Measurements from ENCODE around the gene PPP1R26.
A peak's percentile ranks its signal among the peaks of the same experiment; 100 is the strongest.
"Not testable (repeated sequence)": the region's sequence is repeated elsewhere in the genome, so short reads cannot be mapped to it uniquely, and the experiment has no call there.

The PPP1R26 gene

GRCh38 chr9:135479469-135480052, at the start of gene PPP1R26:
Gene PPP1R26 (plus strand): TSS chr9:135479782. CDS start chr9:135484511, 4,729 bp downstream.
- H3K27ac Mint-ChIP-seq, result peak within 1 kb of the TSS; percentile 93
- DNase-seq (no peak), ATAC-seq (replicated peaks) (peak; percentile 26 to 29)
- peaks cover 15 to 29% of the 10 kb centered on the region in 2 donors for H3K27me3 Mint-ChIP-seq
- peak within 1 kb of the TSS; percentile 89 to 96 for H3K4me3 Mint-ChIP-seq
- no peaks in the 10 kb centered on the region for H3K9me3 Mint-ChIP-seq
- H3K4me1 Mint-ChIP-seq, result peaks cover 3 to 11% of the 10 kb centered on the region in 2 donors
- H3K36me3 Mint-ChIP-seq, result peaks cover 3 to 13% of the 10 kb centered on the region in 2 donors

DNA sequence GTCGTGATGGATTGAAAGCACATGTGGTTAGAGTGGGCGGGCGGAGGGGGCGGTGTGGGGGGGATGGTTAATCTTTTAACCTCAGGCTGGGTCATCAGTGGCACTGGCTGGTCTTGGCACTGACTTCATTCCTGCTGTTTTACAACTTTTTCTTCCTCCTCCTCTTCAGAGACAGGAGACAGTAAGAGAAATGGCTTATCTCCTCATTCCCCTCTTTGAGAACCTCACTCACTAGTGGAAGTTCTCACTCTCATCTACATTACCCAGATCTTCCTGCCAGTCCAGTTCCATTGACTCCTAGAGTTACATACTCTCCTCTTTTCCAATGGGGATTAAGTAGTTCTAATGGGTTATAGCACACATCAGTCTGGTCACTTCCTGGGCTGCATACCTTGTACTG, 42.3 kb upstream of the PPP1R26 start:
- Mint-ChIP-seq H3K27me3 (peaks cover 24 to 31% of the 10 kb centered on the region in 2 donors), H3K27ac (no peak overlapping the region), H3K36me3 (no peaks in the 10 kb centered on the region), H3K4me1 (no peaks in the 10 kb centered on the region), H3K4me3 (no peak overlapping the region), H3K9me3 (peaks cover 15 to 17% of the 10 kb centered on the region in 2 donors)
- DNase-seq (no peak), ATAC-seq (replicated peaks) (no peak)

GRCh38 chr9:135437696-135438095, 41.9 kb upstream of the PPP1R26 start:
- H3K27ac Mint-ChIP-seq; ATAC-seq (replicated peaks); DNase-seq; H3K4me1 Mint-ChIP-seq; H3K4me3 Mint-ChIP-seq; H3K36me3 Mint-ChIP-seq: not testable (repeated sequence)
- H3K27me3 Mint-ChIP-seq, result peaks cover 24 to 35% of the 10 kb centered on the region in 2 donors
- H3K9me3 Mint-ChIP-seq, result peaks cover 15 to 17% of the 10 kb centered on the region in 2 donors

- not testable (repeated sequence) for H3K4me3 Mint-ChIP-seq; H3K4me1 Mint-ChIP-seq; ATAC-seq (replicated peaks); H3K27ac Mint-ChIP-seq; H3K36me3 Mint-ChIP-seq
- Mint-ChIP-seq H3K27me3 (peaks cover 24 to 35% of the 10 kb centered on the region in 2 donors), H3K9me3 (peaks cover 15 to 17% of the 10 kb centered on the region in 2 donors)
- DNase-seq, result peak; percentile 42
Measured at GRCh38 chr9:135438581-135439232, 40.9 kb upstream of the PPP1R26 start.

- not testable (repeated sequence) for H3K36me3 Mint-ChIP-seq; H3K4me3 Mint-ChIP-seq; DNase-seq; ATAC-seq (replicated peaks); H3K27ac Mint-ChIP-seq; H3K4me1 Mint-ChIP-seq
- peaks cover 15 to 17% of the 10 kb centered on the region in 2 donors for H3K9me3 Mint-ChIP-seq
- H3K27me3 Mint-ChIP-seq, result peaks cover 24 to 35% of the 10 kb centered on the region in 2 donors
Measured at GRCh38 chr9:135439514-135439913, 40.1 kb upstream of the PPP1R26 start.

DNA sequence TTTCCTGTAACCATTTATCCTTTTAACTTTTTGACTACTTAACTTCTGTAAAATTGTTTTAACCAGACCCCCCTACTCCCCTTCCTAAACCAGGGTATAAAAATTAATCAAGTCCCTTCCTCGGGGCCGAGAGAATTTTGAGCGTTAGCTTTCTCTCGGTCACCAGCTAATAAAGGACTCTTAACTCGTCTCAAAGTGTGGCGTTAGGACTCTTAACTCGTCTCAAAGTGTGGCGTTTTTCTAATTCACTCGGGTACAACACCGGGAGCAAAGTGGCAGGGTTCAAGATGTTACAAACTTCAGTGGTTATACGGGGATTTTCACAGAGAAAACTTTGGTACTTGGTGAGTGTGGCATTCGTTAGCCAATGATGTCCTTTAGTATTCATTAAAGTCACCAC, 39.7 kb upstream of the PPP1R26 start:
- Mint-ChIP-seq H3K27me3 (peaks cover 24 to 35% of the 10 kb centered on the region in 2 donors), H3K4me1 (no peaks in the 10 kb centered on the region), H3K4me3 (no peak overlapping the region), H3K36me3 (no peaks in the 10 kb centered on the region), H3K9me3 (peaks cover 15 to 16% of the 10 kb centered on the region in 2 donors), H3K27ac (no peak overlapping the region)
- ATAC-seq (replicated peaks), result no peak
- DNase-seq, result no peak

DNA sequence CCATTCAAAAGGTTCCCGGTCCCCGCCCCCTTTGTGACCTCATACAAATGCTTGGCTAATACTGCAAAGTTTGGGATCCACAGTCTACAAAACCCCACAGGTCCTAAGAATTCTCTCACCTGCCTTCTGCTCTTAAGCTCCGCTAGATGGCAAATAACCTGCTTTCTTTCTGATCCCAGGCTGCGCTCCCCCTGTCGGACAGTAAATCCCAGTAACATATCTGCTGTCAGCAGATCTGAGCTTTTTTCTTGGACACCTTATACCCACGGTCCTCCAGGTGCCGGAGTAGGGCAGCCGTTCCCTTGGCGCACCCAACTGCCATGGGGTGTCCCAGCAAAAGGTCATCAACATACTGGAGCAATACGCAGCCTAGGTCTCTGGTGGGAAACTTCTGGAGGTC, 39.0 kb upstream of the PPP1R26 start:
- Mint-ChIP-seq H3K9me3 (peaks cover 13 to 15% of the 10 kb centered on the region in 2 donors), H3K27me3 (peaks cover 24 to 35% of the 10 kb centered on the region in 2 donors), H3K4me3 (no peak overlapping the region), H3K4me1 (no peaks in the 10 kb centered on the region), H3K36me3 (no peaks in the 10 kb centered on the region), H3K27ac (no peak overlapping the region)
- DNase-seq (no peak), ATAC-seq (replicated peaks) (no peak)

- ATAC-seq (replicated peaks); H3K4me1 Mint-ChIP-seq; H3K4me3 Mint-ChIP-seq; H3K27ac Mint-ChIP-seq; H3K36me3 Mint-ChIP-seq; DNase-seq: not testable (repeated sequence)
- Mint-ChIP-seq H3K27me3 (peaks cover 24 to 35% of the 10 kb centered on the region in 2 donors), H3K9me3 (peaks cover 11 to 15% of the 10 kb centered on the region in 2 donors)
Measured at GRCh38 chr9:135441105-135442071, 38.2 kb upstream of the PPP1R26 start.

DNA sequence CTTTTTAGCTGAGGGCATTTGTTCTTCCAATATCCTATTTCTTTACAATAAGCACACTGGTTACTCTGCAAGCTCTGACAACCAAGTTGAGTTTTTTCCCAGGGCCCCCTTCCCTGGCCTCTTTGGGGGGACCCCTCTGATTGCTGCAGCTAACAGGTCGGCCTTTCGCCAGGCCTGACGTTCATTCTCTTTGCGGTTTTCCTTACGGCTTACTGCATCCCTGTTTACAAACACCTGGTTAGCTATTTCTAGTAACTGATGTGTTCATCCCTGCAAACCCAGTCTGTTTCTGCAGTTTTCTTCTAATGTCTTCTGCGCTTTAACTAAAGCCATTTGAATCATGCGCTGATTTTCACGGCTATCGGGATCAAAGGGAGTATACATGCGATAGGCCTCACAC, 37.5 kb upstream of the PPP1R26 start:
- ATAC-seq (replicated peaks), result no peak

GRCh38 chr9:135443797-135444425, 35.7 kb upstream of the PPP1R26 start:
- H3K36me3 Mint-ChIP-seq, result no peaks in the 10 kb centered on the region
- H3K27ac Mint-ChIP-seq, result no peak overlapping the region
- no peaks in the 10 kb centered on the region for H3K4me1 Mint-ChIP-seq
- no peak for DNase-seq
- H3K9me3 Mint-ChIP-seq, result no peaks in the 10 kb centered on the region
- no peak for ATAC-seq (replicated peaks)
- H3K27me3 Mint-ChIP-seq, result peaks cover 12 to 13% of the 10 kb centered on the region in 2 donors
- H3K4me3 Mint-ChIP-seq, result no peak overlapping the region

More for the DNA sequence above, 37.5 kb upstream of the PPP1R26 start:
- DNase-seq, result no peak
- Mint-ChIP-seq H3K27me3 (peaks cover 20 to 29% of the 10 kb centered on the region in 2 donors), H3K27ac (no peak overlapping the region), H3K36me3 (no peaks in the 10 kb centered on the region), H3K9me3 (peaks cover 7 to 11% of the 10 kb centered on the region in 2 donors), H3K4me1 (no peaks in the 10 kb centered on the region), H3K4me3 (no peak overlapping the region)

DNA sequence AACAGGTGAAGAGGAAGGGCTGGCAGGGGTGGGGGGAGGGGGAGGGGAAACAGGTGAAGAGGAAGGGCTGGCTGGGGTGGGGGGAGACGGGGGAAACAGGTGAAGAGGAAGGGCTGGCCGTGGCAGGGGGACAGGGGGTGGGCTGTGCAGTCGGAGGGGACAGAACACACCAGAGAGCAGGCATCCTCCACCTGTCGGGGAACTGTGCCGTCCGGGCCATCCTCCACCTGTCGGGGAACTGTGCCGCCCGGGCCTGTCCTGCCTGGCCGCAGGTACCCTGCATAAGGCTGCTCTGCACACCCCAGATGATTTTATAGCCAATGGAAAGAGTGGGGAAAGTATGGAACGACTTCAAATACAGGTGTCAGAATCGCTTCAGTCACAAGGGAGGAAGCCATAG, 32.5 kb upstream of the PPP1R26 start:
- peaks cover 0 to 6% of the 10 kb centered on the region in 2 donors for H3K27me3 Mint-ChIP-seq
- DNase-seq (no peak), ATAC-seq (replicated peaks) (no peak)
- H3K4me1 Mint-ChIP-seq, result no peaks in the 10 kb centered on the region
- H3K27ac Mint-ChIP-seq, result no peak overlapping the region
- no peak overlapping the region for H3K4me3 Mint-ChIP-seq
- H3K9me3 Mint-ChIP-seq, result no peaks in the 10 kb centered on the region
- no peaks in the 10 kb centered on the region for H3K36me3 Mint-ChIP-seq

- Mint-ChIP-seq H3K9me3 (no peaks in the 10 kb centered on the region), H3K36me3 (no peaks in the 10 kb centered on the region), H3K4me1 (no peaks in the 10 kb centered on the region), H3K27me3 (peaks cover 0 to 4% of the 10 kb centered on the region in 2 donors), H3K4me3 (no peak overlapping the region), H3K27ac (no peak overlapping the region)
- no peak for DNase-seq
- no peak for ATAC-seq (replicated peaks)
Measured at GRCh38 chr9:135448663-135449100, 30.9 kb upstream of the PPP1R26 start.

DNA sequence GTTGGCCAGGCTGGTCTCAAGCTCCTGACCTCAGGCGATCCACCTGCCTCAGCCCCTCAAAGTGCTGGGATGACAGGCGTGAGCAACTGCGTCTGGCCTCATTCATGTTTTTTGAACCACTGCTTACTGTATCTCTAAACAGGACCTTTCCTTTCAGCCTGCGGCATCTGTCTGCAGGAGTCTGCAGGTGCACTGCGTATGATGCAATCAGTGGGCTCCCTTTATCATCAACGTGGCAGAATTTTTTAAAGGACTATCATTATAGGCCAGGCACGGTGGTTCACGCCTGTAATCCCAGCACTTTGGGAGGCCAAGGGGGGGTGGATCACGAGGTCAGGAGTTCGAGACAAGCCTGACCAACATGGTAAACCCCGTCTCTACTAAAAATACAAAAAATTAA, 30.1 kb upstream of the PPP1R26 start:
- H3K4me3 Mint-ChIP-seq; H3K4me1 Mint-ChIP-seq; H3K9me3 Mint-ChIP-seq; H3K27ac Mint-ChIP-seq; H3K36me3 Mint-ChIP-seq; DNase-seq; H3K27me3 Mint-ChIP-seq; ATAC-seq (replicated peaks): not testable (repeated sequence)

GRCh38 chr9:135450956-135451355, 28.6 kb upstream of the PPP1R26 start:
- Mint-ChIP-seq H3K4me3 (no peak overlapping the region), H3K36me3 (no peaks in the 10 kb centered on the region), H3K9me3 (peaks cover 4 to 5% of the 10 kb centered on the region in 2 donors), H3K4me1 (no peaks in the 10 kb centered on the region), H3K27me3 (peaks cover 16 to 17% of the 10 kb centered on the region in 2 donors), H3K27ac (no peak overlapping the region)
- ATAC-seq (replicated peaks) (no peak), DNase-seq (no peak)

All from stimulated activated naive B cell treated with anti-CD40 and anti-IgM and Interleukin-4, amounts not matched to agents 10 μg/mL and 1 μg/mL and 100 μg/mL, for 72 hours (primary cell).